HCT116 (cell line): ENCODE measurements around the gene COL26A1. TPM values are rescaled to one million over a fixed set of nuclear protein-coding genes. Genes with fewer than 3 reads are reported as not detected.

Source experiments
- ATAC-seq: fragments of 200-7000 bp; cut with Tn5 transposase; 2 replicates; pipeline ENCODE4 v1.9.1; 2020; ENCODE audit warnings: mild to moderate bottlenecking, moderate library complexity
- BruUV-seq: library from RNA; stranded (reverse); fragments of 400-500 nt; replicated peaks from 2 replicates; lab custom pipeline; 2021; lab: Mats Ljungman, UMichigan
- CTCF ChIA-PET: fragments of 300-600 bp; sonication (Branson Sonifier 250); formaldehyde crosslinking; loops from one replicate; lab custom pipeline; 2021; ENCODE audit warnings: antibody characterized with exemption; lab: Charles Lee
- POLR2A ChIA-PET: fragments of 300-600, 350-600 bp; sonication (Branson Sonifier 250); formaldehyde crosslinking; loops from one replicate; lab custom pipeline; 2021; ENCODE audit warnings: antibody characterized with exemption; lab: Charles Lee
- RAD21 ChIA-PET, 2 experiments: fragments of 300-600 bp; sonication (Branson Sonifier 250); formaldehyde crosslinking; loops; one replicate each; lab custom pipeline; 2023; ENCODE audit warnings: low total read pairs in 2 of 2; ENCODE audit not compliant: uncharacterized antibody in 2 of 2, unreplicated experiment in 2 of 2, low non-redundant PET in 1 of 2; lab: Charles Lee
- DNase-seq: peaks from one replicate; pipeline ENCODE4 v3.0.0-alpha.2; 2010; ENCODE audit warnings: low read depth, low spot score
- H2AFZ ChIP-seq: fragments of 200-600 bp; shearing (Covaris generic), sonication (generic); 2 replicates; pipeline ENCODE4 v1.6.1; 2017; ENCODE audit warnings: low read depth, mixed run types, mixed read lengths, antibody characterized with exemption, low read length; ENCODE audit not compliant: poor library complexity, severe bottlenecking
- H3K27ac ChIP-seq: 2 replicates; pipeline ENCODE4 v1.5.1; 2012; ENCODE audit warnings: low read depth, low read length
- H3K27me3 ChIP-seq: fragments of 200-600 bp; sonication (generic); 2 replicates; pipeline ENCODE4 v1.6.1; 2016; ENCODE audit warnings: mixed run types, low read length, mixed read lengths; ENCODE audit not compliant: insufficient read depth
- H3K36me3 ChIP-seq, 2 experiments: fragments of 200-500 bp in 1 of 2; fragments of 200-600 bp in 1 of 2; sonication (Bioruptor generic) in 1 of 2; sonication (generic) in 1 of 2; 2 replicates each; pipeline versions ENCODE4 v1.5.1 to v1.6.1; 2014 to 2016; ENCODE audit warnings: low read length in 2 of 2, inconsistent platforms in 1 of 2, mixed read lengths in 1 of 2, mixed run types in 1 of 2; ENCODE audit not compliant: insufficient read depth in 2 of 2, control insufficient read depth in 1 of 2
- H3K4me1 ChIP-seq, 2 experiments: fragments of 200-600 bp in 1 of 2; sonication (generic) in 1 of 2; 2 replicates each; pipeline versions ENCODE4 v1.5.1 to v1.6.1; 2012 to 2017; ENCODE audit warnings: low read length in 2 of 2, inconsistent platforms in 1 of 2, mild to moderate bottlenecking in 1 of 2, mixed read lengths in 1 of 2, mixed run types in 1 of 2, moderate library complexity in 1 of 2; ENCODE audit not compliant: insufficient read depth in 2 of 2, control insufficient read depth in 1 of 2
- H3K4me2 ChIP-seq: fragments of 200-600 bp; sonication (generic); 2 replicates; pipeline ENCODE4 v1.6.1; 2017; ENCODE audit warnings: mixed run types, low read length, mixed read lengths
- H3K4me3 ChIP-seq, 2 experiments: fragments of 200-600 bp in 1 of 2; sonication (generic) in 1 of 2; replicated peaks in 1 of 2; 2 replicates each; pipeline ENCODE4 v1.5.1; 2011 to 2016; ENCODE audit warnings: low read length in 2 of 2, control low read depth in 1 of 2, low read depth in 1 of 2, mild to moderate bottlenecking in 1 of 2, mixed read lengths in 1 of 2, mixed run types in 1 of 2
- H3K79me2 ChIP-seq: fragments of 200-600 bp; sonication (generic); 2 replicates; pipeline ENCODE4 v1.6.1; 2017; ENCODE audit warnings: mild to moderate bottlenecking, mixed run types, low read length, moderate library complexity, mixed read lengths; ENCODE audit not compliant: insufficient read depth
- H3K9ac ChIP-seq: fragments of 200-600 bp; sonication (generic); 2 replicates; pipeline ENCODE4 v1.6.1; 2016; ENCODE audit warnings: low read length, mixed read lengths
- H3K9me2 ChIP-seq: fragments of 200-600 bp; sonication (generic), shearing (Covaris generic); 2 replicates; pipeline ENCODE4 v1.6.1; 2017; ENCODE audit warnings: mixed run types, mild to moderate bottlenecking, moderate library complexity; ENCODE audit not compliant: insufficient read depth
- H3K9me3 ChIP-seq, 2 experiments: fragments of 200-500 bp in 1 of 2; fragments of 200-600 bp in 1 of 2; sonication (Bioruptor generic) in 1 of 2; sonication (generic) in 1 of 2; 2 replicates each; pipeline ENCODE4 v1.6.1; 2014 to 2017; ENCODE audit warnings: low read length in 2 of 2, mixed read lengths in 2 of 2, inconsistent platforms in 1 of 2, low read depth in 1 of 2, mild to moderate bottlenecking in 1 of 2, mixed run types in 1 of 2, moderate library complexity in 1 of 2; ENCODE audit not compliant: control insufficient read depth in 1 of 2, insufficient read depth in 1 of 2
- H4K20me1 ChIP-seq: fragments of 200-600 bp; sonication (generic), shearing (Covaris generic); 2 replicates; pipeline ENCODE4 v1.6.1; 2017; ENCODE audit warnings: mixed run types, mild to moderate bottlenecking, moderate library complexity; ENCODE audit not compliant: insufficient read depth
- CBX3 ChIP-seq: IDR thresholded peaks from 2 replicates; pipeline ENCODE4 v1.6.1; 2012; ENCODE audit warnings: low read depth
- EGR1 ChIP-seq: IDR thresholded peaks from 2 replicates; pipeline ENCODE4 v1.6.1; 2012; ENCODE audit warnings: low read depth
- ELF1 ChIP-seq: IDR thresholded peaks from 2 replicates; pipeline ENCODE4 v1.6.1; 2012; ENCODE audit warnings: low read depth, borderline replicate concordance
- JUND ChIP-seq: IDR thresholded peaks from 2 replicates; pipeline ENCODE4 v1.6.1; 2012
- RAD21 ChIP-seq: IDR thresholded peaks from 2 replicates; pipeline ENCODE4 v1.6.1; 2012; ENCODE audit warnings: low read depth, mild to moderate bottlenecking
- SIN3A ChIP-seq: IDR thresholded peaks from 2 replicates; pipeline ENCODE4 v1.6.1; 2012; ENCODE audit warnings: low read depth
- TCF7L2 ChIP-seq: IDR thresholded peaks from 2 replicates; pipeline ENCODE4 v1.7.0; 2011; ENCODE audit warnings: borderline replicate concordance, inconsistent platforms; ENCODE audit not compliant: insufficient read depth, insufficient read length; ENCODE audit errors: extremely low read depth
- ZNF274 ChIP-seq: fragments of 200-500 bp; sonication (Bioruptor generic); IDR thresholded peaks from 2 replicates; pipeline ENCODE4 v1.6.1; 2014; ENCODE audit warnings: mild to moderate bottlenecking, low read depth, low read length, inconsistent platforms
- intact Hi-C: fragments of 100-400 bp; cut with micrococcal nuclease; formaldehyde crosslinking; loops from 2 replicates; pipeline ENCODE4 v1.10.0; 2022
- total RNA-seq: library from RNA; stranded (reverse); gene quantifications from one replicate; pipeline ENCODE4 v1.2.1, GENCODE V29; 2021; ENCODE audit not compliant: unreplicated experiment

Gene COL26A1
- total RNA-seq, 1 experiment from 2014 or later: 0.27 TPM

DNA sequence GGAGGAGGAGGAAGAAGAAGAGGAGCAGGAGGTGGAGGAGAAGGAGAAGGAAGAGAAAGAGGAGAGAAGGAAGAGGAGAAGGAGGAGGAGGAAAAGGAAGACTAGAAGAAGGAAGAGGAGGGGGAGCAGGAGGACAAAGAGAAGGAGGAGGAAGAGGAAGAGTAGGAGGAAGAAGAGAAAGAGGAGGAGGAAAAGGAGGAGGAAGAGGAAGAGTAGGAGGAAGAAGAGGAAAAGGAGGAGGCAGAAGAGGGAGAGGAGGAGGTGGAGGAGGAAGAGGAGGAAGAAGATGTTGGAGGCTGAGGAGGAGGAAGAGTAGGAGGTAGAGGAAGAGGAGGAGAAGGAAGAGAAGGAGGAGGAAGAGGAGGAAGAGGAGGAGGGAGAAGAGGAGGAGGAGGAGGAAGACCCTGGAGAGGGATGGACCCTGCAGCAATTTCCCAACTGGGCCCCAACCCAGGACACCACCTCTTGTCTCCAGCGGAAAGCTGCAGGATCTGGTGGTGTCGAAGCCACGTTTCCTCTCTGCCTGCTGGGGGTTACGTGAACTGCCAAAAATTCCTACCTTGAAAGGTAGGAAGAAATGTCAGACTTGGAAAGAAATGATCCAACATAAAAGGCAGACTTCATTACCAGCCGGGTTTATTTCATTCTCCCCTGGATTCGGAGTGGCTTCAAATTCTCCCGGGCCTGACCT is 38.9 kb downstream of the COL26A1 start:
- ChIA-PET CTCF (interaction anchor here (1.2 to 1.5 kb wide), 2 partner anchors 10 kb away, joined by 6 to 7 read pairs; no protein-coding TSS in a partner anchor), POLR2A (interaction anchor here (0.6 kb wide), 1 partner anchor 36 kb away, joined by 3 read pairs; no protein-coding TSS in a partner anchor), RAD21 (interaction anchor here in 1 of 2 experiments (0.5 kb wide), 1 partner anchor 39 kb away, joined by 3 read pairs; the partner anchor contains the start of gene COL26A1)
- Histone ChIP-seq H3K27ac (peak overlapping the region; percentile 2; the same call in 1 of the 2 replicates), H3K27me3 (no peaks in the 10 kb centered on the region), H3K4me3 (peak overlapping the region; percentile 27 to 51; a peak in 3 of 4 replicates), H3K4me1 (peaks cover 14 to 24% of the 10 kb centered on the region in 2 experiments), H3K9me2 (no peaks in the 10 kb centered on the region), H3K4me2 (peak overlapping the region; percentile 89), H4K20me1 (no peaks in the 10 kb centered on the region), H3K79me2 (no peaks in the 10 kb centered on the region), H3K36me3 (no peaks in the 10 kb centered on the region), H3K9ac (peak overlapping the region; percentile 37), H2AFZ (peak overlapping the region; percentile 67), H3K9me3 (no peaks in the 10 kb centered on the region)
- TF ChIP-seq JUND (no peak), TCF7L2 (no peak), ELF1 (no peak), RAD21 (no peak), ZNF274 (no peak), SIN3A (no peak), EGR1 (no peak)
- no TSS peak for BruUV-seq
- peak; percentile 44 for ATAC-seq
- no peak for DNase-seq
- intact Hi-C loops: no loop called here

GRCh38 chr7:101402081-101402779 is 39.6 kb downstream of the COL26A1 start:
- ATAC-seq: peak; percentile 81

More at GRCh38 chr7:101402081-101402779, 39.6 kb downstream of the COL26A1 start:
- DNase-seq: no peak
- peaks cover 14 to 24% of the 10 kb centered on the region in 2 experiments for H3K4me1 ChIP-seq
- no TSS peak for BruUV-seq
- peak overlapping the region; percentile 27 to 51 for H3K4me3 ChIP-seq
- H4K20me1 ChIP-seq: no peaks in the 10 kb centered on the region
- no peaks in the 10 kb centered on the region for H3K79me2 ChIP-seq
- POLR2A ChIA-PET: no interaction called here
- H3K9me3 ChIP-seq: no peaks in the 10 kb centered on the region
- TF ChIP-seq CBX3 (no peak), EGR1 (no peak), ELF1 (no peak)
- CTCF ChIA-PET: interaction anchor here (0.6 to 1.5 kb wide), 2 partner anchors 9 to 39 kb away, joined by 4 to 7 read pairs; no protein-coding TSS in a partner anchor
- intact Hi-C loops: no loop called here
- H3K27ac ChIP-seq: peak overlapping the region; percentile 2; the same call in 1 of the 2 replicates
- no peaks in the 10 kb centered on the region for H3K9me2 ChIP-seq
- no peaks in the 10 kb centered on the region for H3K36me3 ChIP-seq
- H3K9ac ChIP-seq: peak overlapping the region; percentile 37
- H3K27me3 ChIP-seq: no peaks in the 10 kb centered on the region
- RAD21 ChIA-PET: interaction anchor here in 1 of 2 experiments (0.5 kb wide), 1 partner anchor 39 kb away, joined by 3 read pairs; the partner anchor contains the start of gene COL26A1
- peak overlapping the region; percentile 67 for H2AFZ ChIP-seq
- peak overlapping the region; percentile 89 for H3K4me2 ChIP-seq
